HepG2 (cell line): Measurements from ENCODE around the gene NAA11. TPM values are rescaled to one million over a fixed set of nuclear protein-coding genes. Genes with fewer than 3 reads are reported as not detected.

Experiments used
- ATAC-seq: fragments of 200-7000 bp; cut with Tn5 transposase; 3 replicates; pipeline ENCODE4 v1.9.1; 2020; ENCODE audit warnings: mild to moderate bottlenecking, moderate library complexity
- BruUV-seq: library from RNA; stranded (reverse); fragments of 400-500 nt; replicated peaks from 2 replicates; lab custom pipeline; 2021; lab: Mats Ljungman, UMichigan
- CTCF ChIA-PET: fragments of 300-600 bp; formaldehyde crosslinking; extraction: SDS; loops from one replicate; lab custom pipeline; 2021; ENCODE audit warnings: low total read pairs, inconsistent platforms, low intra/inter-chr PET ratio; lab: Yijun Ruan, JAX
- POLR2A ChIA-PET: fragments of 350-600 bp; sonication (Branson Sonifier 250); formaldehyde crosslinking; loops from one replicate; lab custom pipeline; 2020; ENCODE audit warnings: antibody characterized with exemption, inconsistent platforms; lab: Yijun Ruan, JAX
- DNase-seq: peaks from one replicate; pipeline ENCODE4 v3.0.0-alpha.2; 2015; ENCODE audit warnings: low spot score
- FAIRE-seq: peaks from 3 replicates; lab custom pipeline; 2011; peaks lifted over from hg19 to GRCh38; lab: Jason Lieb, UNC
- H2AFZ ChIP-seq: one replicate; pipeline ENCODE4 v1.6.1; 2011; ENCODE audit warnings: low read length, inconsistent platforms
- H3K27ac ChIP-seq: fragments of 300-600 bp; 3 replicates; pipeline ENCODE4 v1.8.0; 2011; ENCODE audit warnings: mixed run types, mild to moderate bottlenecking, mixed read lengths, low read length, inconsistent platforms; ENCODE audit not compliant: insufficient read depth; ENCODE audit errors: extremely low read length
- H3K27me3 ChIP-seq, 2 experiments: fragments of 200-600 bp in 1 of 2; 2 replicates in 1 of 2; 3 replicates in 1 of 2; pipeline versions ENCODE4 v1.6.0 to v1.8.0; 2011; ENCODE audit warnings: low read length in 2 of 2, mild to moderate bottlenecking in 2 of 2, moderate library complexity in 2 of 2, inconsistent platforms in 1 of 2; ENCODE audit not compliant: insufficient read depth in 2 of 2, control insufficient read depth in 1 of 2
- H3K36me3 ChIP-seq, 2 experiments: fragments of 200-600 bp in 1 of 2; replicated peaks in 1 of 2; 2 replicates in 1 of 2; 3 replicates in 1 of 2; pipeline versions ENCODE4 v1.5.1 to v1.8.0; 2011; ENCODE audit warnings: low read length in 2 of 2, inconsistent platforms in 1 of 2; ENCODE audit not compliant: insufficient read depth in 2 of 2, control insufficient read depth in 1 of 2
- H3K4me1 ChIP-seq: 2 replicates; pipeline ENCODE4 v1.5.1; 2012; ENCODE audit warnings: low read length, inconsistent platforms; ENCODE audit not compliant: insufficient read depth
- H3K4me2 ChIP-seq: 2 replicates; pipeline ENCODE4 v1.6.0; 2011; ENCODE audit warnings: low read depth, low read length, inconsistent platforms
- H3K4me3 ChIP-seq, 3 experiments: fragments of 200-600 bp in 1 of 3; sonication (generic), shearing (Covaris generic) in 1 of 3; replicated peaks in 1 of 3; 2 replicates each; pipeline ENCODE4 v1.5.1; 2011 to 2016; ENCODE audit warnings: low read length in 3 of 3, inconsistent platforms in 2 of 3, low read depth in 2 of 3, mild to moderate bottlenecking in 2 of 3, control low read depth in 1 of 3, mixed read lengths in 1 of 3; ENCODE audit not compliant: insufficient read depth in 1 of 3
- H3K79me2 ChIP-seq: one replicate; pipeline ENCODE4 v1.6.1; 2011; ENCODE audit warnings: low read length, inconsistent platforms; ENCODE audit not compliant: insufficient read depth
- H3K9ac ChIP-seq: 2 replicates; pipeline ENCODE4 v1.6.0; 2011; ENCODE audit warnings: mild to moderate bottlenecking, low read depth, low read length, inconsistent platforms; ENCODE audit not compliant: insufficient read depth
- H3K9me3 ChIP-seq: 2 replicates; pipeline ENCODE4 v1.5.1; 2012; ENCODE audit warnings: mild to moderate bottlenecking, low read length
- H4K20me1 ChIP-seq: 2 replicates; pipeline ENCODE4 v1.6.0; 2011; ENCODE audit warnings: inconsistent platforms, mild to moderate bottlenecking, low read length, moderate library complexity; ENCODE audit not compliant: insufficient read depth
- AHDC1 ChIP-seq: sonication (generic); formaldehyde crosslinking; IDR thresholded peaks from 2 replicates; pipeline ENCODE4 v1.5.1; 2020; ENCODE audit warnings: mild to moderate bottlenecking, missing genetic modification reagents, borderline replicate concordance
- CEBPG ChIP-seq: IDR thresholded peaks from 2 replicates; pipeline ENCODE4 v1.6.1; 2016
- EP300 ChIP-seq, 3 experiments: sonication (generic) in 1 of 3; formaldehyde crosslinking in 1 of 3; IDR thresholded peaks; 2 replicates each; pipeline versions ENCODE4 v1.5.1 to v1.6.1; 2011 to 2020; ENCODE audit warnings: low read depth in 2 of 3, low read length in 2 of 3, borderline replicate concordance in 1 of 3, improper control_type of control experiment in 1 of 3, mild to moderate bottlenecking in 1 of 3, missing genetic modification reagents in 1 of 3, moderate library complexity in 1 of 3
- FOSL1 ChIP-seq: sonication (generic); formaldehyde crosslinking; IDR thresholded peaks from 2 replicates; pipeline ENCODE4 v1.9.0; 2021; ENCODE audit warnings: missing genetic modification reagents, borderline replicate concordance
- FOSL2 ChIP-seq: sonication (generic); formaldehyde crosslinking; IDR thresholded peaks from 2 replicates; pipeline ENCODE4 v1.4.0; 2020; ENCODE audit warnings: missing genetic modification reagents
- JUNB ChIP-seq: sonication (generic); formaldehyde crosslinking; IDR thresholded peaks from 2 replicates; pipeline ENCODE4 v1.8.0; 2022; ENCODE audit warnings: missing genetic modification reagents, mild to moderate bottlenecking, borderline replicate concordance
- JUND ChIP-seq: sonication (generic); formaldehyde crosslinking; IDR thresholded peaks from 2 replicates; pipeline ENCODE4 v1.8.0; 2022; ENCODE audit warnings: mild to moderate bottlenecking, missing genetic modification reagents
- MAFF ChIP-seq: IDR thresholded peaks from 2 replicates; pipeline ENCODE4 v1.6.1; 2011; ENCODE audit warnings: low read depth, low read length, improper control_type of control experiment
- MEF2D ChIP-seq: sonication (generic); formaldehyde crosslinking; IDR thresholded peaks from 2 replicates; pipeline ENCODE4 v1.5.1; 2020; ENCODE audit warnings: mild to moderate bottlenecking, missing genetic modification reagents
- NFIC ChIP-seq: IDR thresholded peaks from 2 replicates; pipeline ENCODE4 v1.6.1; 2012; ENCODE audit warnings: mild to moderate bottlenecking, low read length, inconsistent platforms
- TCF7 ChIP-seq: sonication (generic); IDR thresholded peaks from 2 replicates; pipeline ENCODE4 v1.6.1; 2016; ENCODE audit warnings: antibody characterized with exemption, low read depth
- TCF7L2 ChIP-seq: IDR thresholded peaks from 2 replicates; pipeline ENCODE4 v1.6.1; 2011; ENCODE audit warnings: mild to moderate bottlenecking, low read depth, low read length, moderate library complexity
- XBP1 ChIP-seq: sonication (generic); formaldehyde crosslinking; IDR thresholded peaks from 2 replicates; pipeline ENCODE4 v1.5.0; 2020; ENCODE audit warnings: missing genetic modification reagents
- ZNF251 ChIP-seq: sonication (generic); formaldehyde crosslinking; IDR thresholded peaks from 2 replicates; pipeline ENCODE4 v1.9.0; 2021; ENCODE audit warnings: mild to moderate bottlenecking, missing genetic modification reagents
- WGBS: methylation state at CpG from one replicate; pipeline ENCODE4 v1.1.6; 2017; ENCODE audit warnings: low lambda C conversion rate; 5-methylcytosine and 5-hydroxymethylcytosine counted together
- in situ Hi-C: cut with HindIII; loops from 2 replicates; pipeline ENCODE4 v1.10.0; 2017; ENCODE audit warnings: low pct_unique_long_range_greater_than_20kb; ENCODE audit not compliant: extremely low pct_ligation_motif_present
- intact Hi-C: fragments of 100-400 bp; cut with micrococcal nuclease; formaldehyde crosslinking; loops from one replicate; pipeline ENCODE4 v1.10.0; 2022; ENCODE audit not compliant: unreplicated experiment
- polyA plus RNA-seq, 8 experiments: library from polyadenylated mRNA; depleted of rRNA in 3 of 8; stranded (reverse) in 7 of 8; unstranded in 1 of 8; fragments of >200 nt; fragmentation: Illumina TruSeq in 4 of 8; extraction: Trizol in 4 of 8; gene quantifications; 2 replicates each; pipeline versions ENCODE4 v1.2.1 to v1.2.3, GENCODE V29; 2011 to 2016; ENCODE audit warnings: low read depth in 4 of 8, missing spikeins in 1 of 8, mixed read lengths in 1 of 8; ENCODE audit not compliant: insufficient read depth in 1 of 8
- total RNA-seq, 5 experiments: library from RNA; depleted of rRNA; stranded (reverse); fragments of >200 nt; fragmentation: Illumina TruSeq; extraction: Trizol; gene quantifications; 2 replicates each; pipeline ENCODE4 v1.2.3, GENCODE V29; 2016; ENCODE audit warnings: low read depth in 1 of 5
- TF ChIP-seq, protein P1 (sequence below): IDR thresholded peaks from 2 replicates; pipeline ENCODE4 v1.4.0; 2020; ENCODE audit warnings: mild to moderate bottlenecking, missing genetic modification reagents
- TF ChIP-seq, protein P2 (sequence below): sonication (generic); formaldehyde crosslinking; IDR thresholded peaks from 2 replicates; pipeline ENCODE4 v1.4.0; 2020; ENCODE audit warnings: missing genetic modification reagents

Gene NAA11
- total and polyA plus RNA-seq, 2 of the 13 experiments (the other 11 are each of a cell fraction or from before 2014, with no cell fraction given), result not detected

- ChIA-PET POLR2A (no interaction called here), CTCF (no interaction called here)
- Histone ChIP-seq H3K27me3 (no peaks in the 10 kb centered on the region), H3K4me1 (peaks cover 8% of the 10 kb centered on the region), H3K9ac (no peak overlapping the region), H3K36me3 (no peaks in the 10 kb centered on the region), H3K9me3 (no peaks in the 10 kb centered on the region), H3K79me2 (no peaks in the 10 kb centered on the region), H2AFZ (no peak overlapping the region), H3K4me2 (no peak overlapping the region), H4K20me1 (no peaks in the 10 kb centered on the region), H3K27ac (no peak overlapping the region), H3K4me3 (no peak overlapping the region)
- ATAC-seq (peak; percentile 77), DNase-seq (peak; percentile 60), FAIRE-seq (no peak)
- 0% methylated on average over 2 of the region's 2 CpGs for WGBS
- intact Hi-C loops (no loop called here), in situ Hi-C loops (no loop called here)
- BruUV-seq, result no TSS peak
- TF ChIP-seq MEF2D (no peak), MAFF (no peak), AHDC1 (peak; percentile 69; the same call in 1 of the 2 replicates), FOSL2 (peak; percentile 92), CEBPG (peak; percentile 39; the same call in 1 of the 2 replicates), TCF7 (peak; percentile 73), NFIC (no peak), FOSL1 (CRISPR knock-in tag) (peak; percentile 88; the same call in 1 of the 2 replicates), XBP1 (CRISPR knock-in tag) (no peak), EP300 (IDR thresholded peaks at IDR 0.05; ENCODE audit: low read depth in 2 of 2, low read length in 2 of 2) (0 out of 4 replicates have a peak, but pooled peaks of 1 of the 2 experiments have one; percentile 39), EP300 (CRISPR knock-in tag; IDR thresholded peaks at IDR 0.05; ENCODE audit: borderline replicate concordance) (no peak), JUND (CRISPR knock-in tag) (peak; percentile 87), TCF7L2 (0 out of 2 replicates have a peak, but pooled peaks have one; percentile 33), JUNB (CRISPR knock-in tag) (peak; percentile 84), ZNF251 (no peak)
- TF ChIP-seq, protein P1, sequence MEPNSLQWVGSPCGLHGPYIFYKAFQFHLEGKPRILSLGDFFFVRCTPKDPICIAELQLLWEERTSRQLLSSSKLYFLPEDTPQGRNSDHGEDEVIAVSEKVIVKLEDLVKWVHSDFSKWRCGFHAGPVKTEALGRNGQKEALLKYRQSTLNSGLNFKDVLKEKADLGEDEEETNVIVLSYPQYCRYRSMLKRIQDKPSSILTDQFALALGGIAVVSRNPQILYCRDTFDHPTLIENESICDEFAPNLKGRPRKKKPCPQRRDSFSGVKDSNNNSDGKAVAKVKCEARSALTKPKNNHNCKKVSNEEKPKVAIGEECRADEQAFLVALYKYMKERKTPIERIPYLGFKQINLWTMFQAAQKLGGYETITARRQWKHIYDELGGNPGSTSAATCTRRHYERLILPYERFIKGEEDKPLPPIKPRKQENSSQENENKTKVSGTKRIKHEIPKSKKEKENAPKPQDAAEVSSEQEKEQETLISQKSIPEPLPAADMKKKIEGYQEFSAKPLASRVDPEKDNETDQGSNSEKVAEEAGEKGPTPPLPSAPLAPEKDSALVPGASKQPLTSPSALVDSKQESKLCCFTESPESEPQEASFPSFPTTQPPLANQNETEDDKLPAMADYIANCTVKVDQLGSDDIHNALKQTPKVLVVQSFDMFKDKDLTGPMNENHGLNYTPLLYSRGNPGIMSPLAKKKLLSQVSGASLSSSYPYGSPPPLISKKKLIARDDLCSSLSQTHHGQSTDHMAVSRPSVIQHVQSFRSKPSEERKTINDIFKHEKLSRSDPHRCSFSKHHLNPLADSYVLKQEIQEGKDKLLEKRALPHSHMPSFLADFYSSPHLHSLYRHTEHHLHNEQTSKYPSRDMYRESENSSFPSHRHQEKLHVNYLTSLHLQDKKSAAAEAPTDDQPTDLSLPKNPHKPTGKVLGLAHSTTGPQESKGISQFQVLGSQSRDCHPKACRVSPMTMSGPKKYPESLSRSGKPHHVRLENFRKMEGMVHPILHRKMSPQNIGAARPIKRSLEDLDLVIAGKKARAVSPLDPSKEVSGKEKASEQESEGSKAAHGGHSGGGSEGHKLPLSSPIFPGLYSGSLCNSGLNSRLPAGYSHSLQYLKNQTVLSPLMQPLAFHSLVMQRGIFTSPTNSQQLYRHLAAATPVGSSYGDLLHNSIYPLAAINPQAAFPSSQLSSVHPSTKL (CRISPR knock-in tag), result peak; percentile 39
- TF ChIP-seq, protein P2, sequence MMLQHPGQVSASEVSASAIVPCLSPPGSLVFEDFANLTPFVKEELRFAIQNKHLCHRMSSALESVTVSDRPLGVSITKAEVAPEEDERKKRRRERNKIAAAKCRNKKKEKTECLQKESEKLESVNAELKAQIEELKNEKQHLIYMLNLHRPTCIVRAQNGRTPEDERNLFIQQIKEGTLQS, result peak; percentile 80
Observed at GRCh38 chr4:79294064-79294463, 31.8 kb downstream of the NAA11 start.
